Neural progenitor cell (in vitro differentiated cells): ENCODE results near the gene ABL1. TPM values are rescaled to one million over a fixed set of nuclear protein-coding genes. Genes with fewer than 3 reads are reported as not detected.
A peak's percentile ranks its signal among the peaks of the same experiment; 100 is the strongest.

ENCODE experiments used
- DNase-seq: peaks from one replicate; pipeline ENCODE4 v3.0.0-alpha.2; 2016; ENCODE audit warnings: low spot score
- H2AFZ ChIP-seq: fragments of 200-600 bp; sonication (generic); replicated peaks from 2 replicates; pipeline ENCODE4 v1.6.1; 2016; ENCODE audit warnings: antibody characterized with exemption
- H3F3A ChIP-seq: fragments of 200-600 bp; sonication (generic); 2 replicates; pipeline ENCODE4 v1.6.1; 2016; ENCODE audit warnings: antibody characterized with exemption, low read depth
- H3K27ac ChIP-seq: fragments of 200-600 bp; sonication (generic); 2 replicates; pipeline ENCODE4 v1.5.1; 2016; ENCODE audit warnings: mild to moderate bottlenecking
- H3K27me3 ChIP-seq: fragments of 200-600 bp; sonication (generic); 2 replicates; pipeline ENCODE4 v1.6.1; 2016; ENCODE audit warnings: mild to moderate bottlenecking, moderate library complexity
- H3K36me3 ChIP-seq: fragments of 200-600 bp; sonication (generic); 2 replicates; pipeline ENCODE4 v1.5.1; 2016
- H3K4me1 ChIP-seq: fragments of 200-600 bp; sonication (generic); 2 replicates; pipeline ENCODE4 v1.6.1; 2016; ENCODE audit warnings: mixed run types
- H3K4me2 ChIP-seq: fragments of 200-600 bp; sonication (generic); 2 replicates; pipeline ENCODE4 v1.6.1; 2016
- H3K4me3 ChIP-seq: fragments of 200-600 bp; sonication (generic); 2 replicates; pipeline ENCODE4 v1.5.1; 2016
- H3K79me2 ChIP-seq: fragments of 200-600 bp; sonication (generic); 2 replicates; pipeline ENCODE4 v1.6.1; 2016; ENCODE audit warnings: low read depth
- H3K9ac ChIP-seq: fragments of 200-600 bp; sonication (generic); 2 replicates; pipeline ENCODE4 v1.6.1; 2016
- H3K9me3 ChIP-seq: fragments of 200-600 bp; sonication (generic); 2 replicates; pipeline ENCODE4 v1.5.1; 2016; ENCODE audit warnings: low read depth
- H4K20me1 ChIP-seq: fragments of 200-600 bp; sonication (generic); 2 replicates; pipeline ENCODE4 v1.6.1; 2016; ENCODE audit warnings: low read depth
- H3K27ac Mint-ChIP-seq: 3 replicates; pipeline ENCODE4 v1.8.0; 2021; ENCODE audit warnings: mixed read lengths
- H3K27me3 Mint-ChIP-seq: 2 replicates; pipeline ENCODE4 v1.8.0; 2022; ENCODE audit warnings: low read depth, mild to moderate bottlenecking, inconsistent platforms, moderate library complexity, mixed read lengths; ENCODE audit not compliant: insufficient read depth
- H3K36me3 Mint-ChIP-seq: 3 replicates; pipeline ENCODE4 v1.8.0; 2021; ENCODE audit warnings: mixed read lengths
- H3K4me1 Mint-ChIP-seq: 3 replicates; pipeline ENCODE4 v1.8.0; 2021; ENCODE audit warnings: mixed read lengths
- H3K4me3 Mint-ChIP-seq: 3 replicates; pipeline ENCODE4 v1.8.0; 2021; ENCODE audit warnings: mild to moderate bottlenecking, moderate library complexity, mixed read lengths
- H3K9me3 Mint-ChIP-seq: 3 replicates; pipeline ENCODE4 v1.8.0; 2020; ENCODE audit warnings: mixed read lengths
- EZH2 ChIP-seq: fragments of 200-600 bp; sonication (generic); IDR thresholded peaks from 2 replicates; pipeline ENCODE4 v1.6.1; 2017; ENCODE audit warnings: antibody characterized with exemption, mild to moderate bottlenecking, moderate library complexity
- EZH2phosphoT487 ChIP-seq: fragments of 200-600 bp; sonication (generic); IDR thresholded peaks from 2 replicates; pipeline ENCODE4 v1.6.1; 2017; ENCODE audit warnings: antibody characterized with exemption
- total RNA-seq: library from RNA; depleted of rRNA; stranded (reverse); fragments of >200 nt; gene quantifications from 2 replicates; pipeline ENCODE4 v1.2.3, GENCODE V29; 2015; ENCODE audit warnings: low replicate concordance
- TF ChIP-seq, protein P1 (sequence below): fragments of 200-600 bp; sonication (generic); IDR thresholded peaks from 2 replicates; pipeline ENCODE4 v1.5.1; 2017; ENCODE audit warnings: antibody characterized with exemption, mild to moderate bottlenecking

The ABL1 gene
- total RNA-seq, 1 donor from 2014 or later, result 38.4 TPM

DNA sequence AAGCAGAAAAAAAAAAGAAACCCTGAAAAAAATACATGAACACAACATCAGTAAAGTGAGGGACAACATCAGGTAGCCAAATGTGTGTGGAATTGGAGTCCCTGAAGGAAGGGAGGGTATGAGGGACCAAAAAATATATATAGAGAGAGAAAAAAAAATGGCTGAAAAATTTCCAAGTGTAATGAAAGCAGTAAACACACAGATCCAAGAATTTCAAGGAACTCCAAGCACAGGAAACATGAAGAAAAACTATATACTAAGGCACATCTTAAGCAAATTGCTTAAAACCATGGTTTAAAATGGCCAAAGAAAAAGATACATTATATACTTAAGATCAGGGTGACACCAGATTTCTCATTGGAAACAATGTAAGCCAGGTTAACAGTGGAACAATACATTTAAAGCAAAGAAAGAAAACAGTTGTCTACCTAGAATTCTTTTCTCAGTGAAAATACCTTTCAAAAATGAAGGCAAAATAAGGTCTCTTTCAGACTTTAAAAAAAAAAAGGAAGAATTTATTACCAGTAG is 24.4 kb upstream of the ABL1 start:
- H3K4me2 ChIP-seq, result no peak overlapping the region
- peaks cover 5% of the 10 kb centered on the region for H3K9me3 ChIP-seq
- no peak overlapping the region for H3K9ac ChIP-seq
- Mint-ChIP-seq H3K9me3 (peaks cover 25% of the 10 kb centered on the region), H3K27me3 (peaks cover 2% of the 10 kb centered on the region), H3K36me3 (peaks cover 9% of the 10 kb centered on the region), H3K27ac (no peak overlapping the region), H3K4me1 (peaks cover 2% of the 10 kb centered on the region), H3K4me3 (no peak overlapping the region)
- TF ChIP-seq EZH2phosphoT487, result no peak
- TF ChIP-seq EZH2, result no peak
- TF ChIP-seq, protein P1, sequence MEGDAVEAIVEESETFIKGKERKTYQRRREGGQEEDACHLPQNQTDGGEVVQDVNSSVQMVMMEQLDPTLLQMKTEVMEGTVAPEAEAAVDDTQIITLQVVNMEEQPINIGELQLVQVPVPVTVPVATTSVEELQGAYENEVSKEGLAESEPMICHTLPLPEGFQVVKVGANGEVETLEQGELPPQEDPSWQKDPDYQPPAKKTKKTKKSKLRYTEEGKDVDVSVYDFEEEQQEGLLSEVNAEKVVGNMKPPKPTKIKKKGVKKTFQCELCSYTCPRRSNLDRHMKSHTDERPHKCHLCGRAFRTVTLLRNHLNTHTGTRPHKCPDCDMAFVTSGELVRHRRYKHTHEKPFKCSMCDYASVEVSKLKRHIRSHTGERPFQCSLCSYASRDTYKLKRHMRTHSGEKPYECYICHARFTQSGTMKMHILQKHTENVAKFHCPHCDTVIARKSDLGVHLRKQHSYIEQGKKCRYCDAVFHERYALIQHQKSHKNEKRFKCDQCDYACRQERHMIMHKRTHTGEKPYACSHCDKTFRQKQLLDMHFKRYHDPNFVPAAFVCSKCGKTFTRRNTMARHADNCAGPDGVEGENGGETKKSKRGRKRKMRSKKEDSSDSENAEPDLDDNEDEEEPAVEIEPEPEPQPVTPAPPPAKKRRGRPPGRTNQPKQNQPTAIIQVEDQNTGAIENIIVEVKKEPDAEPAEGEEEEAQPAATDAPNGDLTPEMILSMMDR, result no peak
- no peaks in the 10 kb centered on the region for H3K36me3 ChIP-seq
- H3K27ac ChIP-seq, result no peak overlapping the region
- peaks cover 10% of the 10 kb centered on the region for H3F3A ChIP-seq
- H2AFZ ChIP-seq, result no peak overlapping the region
- H3K4me3 ChIP-seq, result no peak overlapping the region
- peaks cover 4% of the 10 kb centered on the region for H3K4me1 ChIP-seq
- H4K20me1 ChIP-seq, result no peaks in the 10 kb centered on the region
- DNase-seq, result no peak
- H3K27me3 ChIP-seq, result no peaks in the 10 kb centered on the region
- H3K79me2 ChIP-seq, result no peaks in the 10 kb centered on the region

DNA sequence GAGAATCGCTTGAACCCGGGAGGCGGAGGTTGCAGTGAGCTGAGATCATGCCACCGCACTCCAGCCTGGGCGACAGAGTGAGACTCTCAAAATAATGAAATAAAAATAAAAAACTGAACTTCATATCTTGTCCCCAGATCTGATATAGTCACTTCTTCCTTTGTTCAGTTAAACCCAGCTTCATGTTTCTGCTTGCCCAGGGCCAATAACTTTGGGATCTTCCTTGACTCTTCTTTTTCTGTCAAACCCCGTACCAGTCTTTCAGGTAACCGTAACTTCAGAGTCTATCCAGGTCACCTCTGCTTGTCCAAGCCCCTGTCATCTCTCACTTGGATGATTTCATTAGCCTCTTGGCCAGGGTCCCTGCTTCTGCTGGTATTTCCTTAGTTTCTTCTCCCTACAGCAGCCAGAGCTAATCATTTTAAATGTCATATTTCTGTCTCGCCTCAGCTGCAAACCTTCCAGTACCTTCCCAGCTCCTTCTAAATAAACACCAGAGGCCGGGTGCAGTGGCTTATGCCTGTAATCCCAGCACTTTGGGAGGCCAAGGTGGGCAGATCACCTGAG is 19.7 kb upstream of the ABL1 start:
- H3K4me1 ChIP-seq, result no peaks in the 10 kb centered on the region
- no peak overlapping the region for H3K4me3 Mint-ChIP-seq
- H3K27me3 ChIP-seq, result no peaks in the 10 kb centered on the region
- H4K20me1 ChIP-seq, result no peaks in the 10 kb centered on the region
- H3K4me2 ChIP-seq, result no peak overlapping the region
- H3K27me3 Mint-ChIP-seq, result no peaks in the 10 kb centered on the region
- H3K4me1 Mint-ChIP-seq, result peaks cover 7% of the 10 kb centered on the region
- H3F3A ChIP-seq, result no peaks in the 10 kb centered on the region
- H3K36me3 Mint-ChIP-seq, result peaks cover 4% of the 10 kb centered on the region
- H3K4me3 ChIP-seq, result no peak overlapping the region
- no peak for DNase-seq
- peak overlapping the region; percentile 90 for H3K27ac Mint-ChIP-seq
- TF ChIP-seq EZH2phosphoT487 (no peak), EZH2 (no peak)
- TF ChIP-seq, protein P1, result no peak
- no peak overlapping the region for H2AFZ ChIP-seq
- H3K36me3 ChIP-seq, result no peaks in the 10 kb centered on the region
- peaks cover 26% of the 10 kb centered on the region for H3K79me2 ChIP-seq
- H3K9me3 ChIP-seq, result peaks cover 4% of the 10 kb centered on the region
- no peak overlapping the region for H3K27ac ChIP-seq
- peaks cover 14% of the 10 kb centered on the region for H3K9me3 Mint-ChIP-seq
- H3K9ac ChIP-seq, result no peak overlapping the region

DNA sequence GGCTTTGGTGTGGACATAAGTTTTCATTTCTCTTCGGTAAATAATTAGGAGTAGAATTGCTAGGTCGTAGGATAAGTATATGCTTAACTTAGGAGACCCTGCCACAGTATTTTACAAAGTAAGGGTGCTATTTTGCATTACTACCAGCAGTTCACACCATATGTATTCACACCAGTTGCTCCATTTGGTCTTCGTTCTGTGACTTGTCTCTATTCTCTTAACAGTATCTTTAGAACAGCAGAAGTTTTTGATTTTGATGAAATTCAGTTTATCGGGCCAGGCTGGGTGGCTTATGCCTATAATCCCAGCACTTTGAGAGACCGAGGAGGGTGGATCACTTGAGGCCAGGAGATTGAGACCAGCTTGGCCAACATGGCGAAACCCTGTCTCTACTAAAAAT is 17.1 kb upstream of the ABL1 start:
- Histone ChIP-seq H4K20me1 (no peaks in the 10 kb centered on the region), H3K4me3 (no peak overlapping the region), H3K4me2 (no peak overlapping the region), H3K79me2 (peaks cover 52% of the 10 kb centered on the region), H3K4me1 (peaks cover 6% of the 10 kb centered on the region), H2AFZ (no peak overlapping the region), H3K9me3 (no peaks in the 10 kb centered on the region), H3F3A (peaks cover 9% of the 10 kb centered on the region), H3K36me3 (no peaks in the 10 kb centered on the region), H3K27ac (no peak overlapping the region), H3K27me3 (no peaks in the 10 kb centered on the region), H3K9ac (no peak overlapping the region)
- peaks cover 12% of the 10 kb centered on the region for H3K4me1 Mint-ChIP-seq
- peaks cover 3% of the 10 kb centered on the region for H3K9me3 Mint-ChIP-seq
- H3K27me3 Mint-ChIP-seq, result peaks cover 4% of the 10 kb centered on the region
- TF ChIP-seq EZH2 (no peak), EZH2phosphoT487 (no peak)
- TF ChIP-seq, protein P1, result no peak
- H3K4me3 Mint-ChIP-seq, result no peak overlapping the region
- no peak overlapping the region for H3K27ac Mint-ChIP-seq
- no peak for DNase-seq
- peaks cover 4% of the 10 kb centered on the region for H3K36me3 Mint-ChIP-seq
